Peyer's patch (tissue), 4 donors: Measurements from ENCODE around the gene APEH.

ENCODE experiments used
- POLR2A ChIP-seq, 2 donors: fragments of 450-650 bp; IDR thresholded peaks; one replicate each; pipeline ENCODE4 v1.5.1; 2017; ENCODE audit warnings: antibody characterized with exemption in 2 of 2, mild to moderate bottlenecking in 2 of 2, moderate library complexity in 2 of 2
- TF ChIP-seq, protein P1 (sequence below), 6 experiments: fragments of 450-650 bp in 4 of 6; fragments of 200-600 bp in 2 of 6; sonication (generic) in 1 of 6; IDR thresholded peaks; one replicate each; pipeline ENCODE4 v1.5.1; 2017 to 2019; ENCODE audit warnings: antibody characterized with exemption in 6 of 6, mild to moderate bottlenecking in 3 of 6, moderate library complexity in 1 of 6

DNA sequence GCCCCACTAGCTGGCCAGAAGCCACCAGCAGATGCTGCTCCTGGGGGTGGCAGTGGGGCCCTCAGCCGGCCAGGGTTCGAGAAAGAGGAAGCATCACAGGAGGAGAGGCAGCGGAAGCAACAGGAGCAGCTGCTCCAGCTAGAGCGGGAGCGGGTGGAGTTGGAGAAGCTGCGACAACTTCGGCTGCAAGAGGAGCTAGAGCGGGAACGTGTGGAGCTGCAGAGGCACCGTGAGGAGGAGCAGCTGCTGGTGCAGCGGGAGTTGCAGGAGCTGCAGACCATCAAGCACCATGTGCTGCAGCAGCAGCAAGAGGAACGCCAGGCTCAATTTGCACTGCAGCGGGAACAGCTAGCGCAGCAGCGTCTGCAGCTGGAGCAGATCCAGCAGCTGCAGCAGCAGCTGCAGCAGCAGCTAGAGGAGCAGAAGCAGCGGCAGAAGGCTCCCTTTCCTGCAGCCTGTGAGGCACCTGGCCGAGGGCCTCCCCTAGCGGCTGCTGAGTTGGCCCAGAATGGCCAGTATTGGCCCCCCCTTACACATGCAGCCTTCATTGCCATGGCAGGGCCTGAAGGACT lies 17.5 kb upstream of the APEH start:
- TF ChIP-seq, protein P1, sequence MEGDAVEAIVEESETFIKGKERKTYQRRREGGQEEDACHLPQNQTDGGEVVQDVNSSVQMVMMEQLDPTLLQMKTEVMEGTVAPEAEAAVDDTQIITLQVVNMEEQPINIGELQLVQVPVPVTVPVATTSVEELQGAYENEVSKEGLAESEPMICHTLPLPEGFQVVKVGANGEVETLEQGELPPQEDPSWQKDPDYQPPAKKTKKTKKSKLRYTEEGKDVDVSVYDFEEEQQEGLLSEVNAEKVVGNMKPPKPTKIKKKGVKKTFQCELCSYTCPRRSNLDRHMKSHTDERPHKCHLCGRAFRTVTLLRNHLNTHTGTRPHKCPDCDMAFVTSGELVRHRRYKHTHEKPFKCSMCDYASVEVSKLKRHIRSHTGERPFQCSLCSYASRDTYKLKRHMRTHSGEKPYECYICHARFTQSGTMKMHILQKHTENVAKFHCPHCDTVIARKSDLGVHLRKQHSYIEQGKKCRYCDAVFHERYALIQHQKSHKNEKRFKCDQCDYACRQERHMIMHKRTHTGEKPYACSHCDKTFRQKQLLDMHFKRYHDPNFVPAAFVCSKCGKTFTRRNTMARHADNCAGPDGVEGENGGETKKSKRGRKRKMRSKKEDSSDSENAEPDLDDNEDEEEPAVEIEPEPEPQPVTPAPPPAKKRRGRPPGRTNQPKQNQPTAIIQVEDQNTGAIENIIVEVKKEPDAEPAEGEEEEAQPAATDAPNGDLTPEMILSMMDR (IDR thresholded peaks at IDR 0.05), result no peak
- TF ChIP-seq POLR2A (IDR thresholded peaks at IDR 0.05), result no peak
